ENCODE data around the gene CTBP1.

The CTBP1 gene

GRCh38 chr4:1250527-1250812 lies 1.5 kb upstream of the CTBP1 start:
- no peak for DNase-seq (ENCODE audit: low read depth in 2 of 2)

GRCh38 chr4:1249731-1250526 lies 999 bp upstream of the CTBP1 start:
- peak in 1 of 2 donors; percentile 25 for DNase-seq (ENCODE audit: low read depth in 2 of 2)

- peak; percentile 68 to 79 for DNase-seq (ENCODE audit: low read depth in 2 of 2)
These were observed 309 bp upstream of the CTBP1 start for GRCh38 chr4:1249148-1249730.

- no peak for DNase-seq (ENCODE audit: low read depth in 2 of 2)
These were observed 1.1 kb downstream of the CTBP1 start for GRCh38 chr4:1247864-1248244.

GRCh38 chr4:1246901-1247863 lies 1.7 kb downstream of the CTBP1 start:
- DNase-seq (ENCODE audit: low read depth in 2 of 2): no peak

- DNase-seq (ENCODE audit: low read depth in 2 of 2): no peak
These were observed 2.6 kb downstream of the CTBP1 start for GRCh38 chr4:1246111-1246881.

GRCh38 chr4:1245481-1246051 lies 3.4 kb downstream of the CTBP1 start:
- DNase-seq (ENCODE audit: low read depth in 2 of 2): no peak

- no peak for DNase-seq (ENCODE audit: low read depth in 2 of 2)
These were observed 3.9 kb downstream of the CTBP1 start for GRCh38 chr4:1244978-1245471.

- no peak for DNase-seq (ENCODE audit: low read depth in 2 of 2)
These were observed 4.6 kb downstream of the CTBP1 start for GRCh38 chr4:1244081-1244977.

- DNase-seq (ENCODE audit: low read depth in 2 of 2): no peak
These were observed 5.4 kb downstream of the CTBP1 start for GRCh38 chr4:1243451-1244080.

- no peak for DNase-seq (ENCODE audit: low read depth in 2 of 2)
These were observed 6.2 kb downstream of the CTBP1 start for GRCh38 chr4:1242506-1243450.

- DNase-seq (ENCODE audit: low read depth in 2 of 2): no peak
These were observed 6.9 kb downstream of the CTBP1 start for GRCh38 chr4:1241936-1242505.

GRCh38 chr4:1241466-1241935 lies 7.4 kb downstream of the CTBP1 start:
- DNase-seq (ENCODE audit: low read depth in 2 of 2): no peak

GRCh38 chr4:1240721-1241465 lies 8.0 kb downstream of the CTBP1 start:
- no peak for DNase-seq (ENCODE audit: low read depth in 2 of 2)

GRCh38 chr4:1239950-1240307 lies 9.0 kb downstream of the CTBP1 start:
- DNase-seq (ENCODE audit: low read depth in 2 of 2): no peak

- no peak for DNase-seq (ENCODE audit: low read depth in 2 of 2)
These were observed 9.6 kb downstream of the CTBP1 start for GRCh38 chr4:1239141-1239949.

- no peak for DNase-seq (ENCODE audit: low read depth in 2 of 2)
These were observed 10.3 kb downstream of the CTBP1 start for GRCh38 chr4:1238676-1239000.
